ENCODE measurements around the gene VIPR2.
"Not testable (repeated sequence)": the region's sequence is repeated elsewhere in the genome, so short reads cannot be mapped to it uniquely, and the experiment has no call there.

The VIPR2 gene

DNA sequence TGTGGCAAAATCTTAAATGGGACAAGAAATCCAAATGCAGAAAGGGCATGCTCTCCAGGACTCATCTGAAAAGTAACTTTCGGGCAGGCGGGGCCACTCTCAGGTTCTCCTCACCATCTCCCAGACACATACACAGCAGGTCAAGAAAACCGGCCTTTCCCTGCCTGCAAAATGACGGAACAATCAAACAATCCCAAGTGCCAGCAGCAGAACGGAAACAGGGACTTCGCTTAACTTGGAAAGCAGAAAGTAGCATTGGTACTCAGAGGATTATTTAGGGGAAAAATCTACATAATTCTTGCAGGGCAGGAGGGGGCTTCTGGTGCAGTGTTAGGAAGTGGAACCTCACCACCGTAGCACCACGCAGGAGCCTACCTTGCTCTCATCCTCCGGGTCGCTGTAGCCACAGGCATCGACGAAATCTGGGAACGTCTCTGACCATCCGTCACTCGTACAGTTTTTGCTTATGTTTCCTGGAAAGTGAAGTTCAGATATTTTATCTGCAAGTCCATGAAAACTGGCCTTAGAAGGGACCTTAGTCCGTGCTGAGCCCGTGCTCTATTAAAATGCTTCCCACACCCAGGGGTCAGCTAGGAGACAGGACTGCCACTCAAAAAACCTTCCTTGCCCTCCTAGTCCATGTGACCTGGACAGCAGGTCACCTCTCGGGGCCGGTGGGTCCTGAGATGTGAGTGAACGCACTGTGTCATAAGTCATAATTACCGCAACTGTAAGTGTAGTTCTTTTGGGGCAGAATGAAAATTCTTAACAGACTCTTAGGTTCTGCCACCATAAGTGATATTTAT is 41.1 kb downstream of the VIPR2 start:
- Histone ChIP-seq H3K27me3 (ENCODE audit: control insufficient read depth, insufficient read depth, low read length) (peaks cover 3% of the 10 kb centered on the region), H3K4me3 (ENCODE audit: low read length) (no peak overlapping the region)

DNA sequence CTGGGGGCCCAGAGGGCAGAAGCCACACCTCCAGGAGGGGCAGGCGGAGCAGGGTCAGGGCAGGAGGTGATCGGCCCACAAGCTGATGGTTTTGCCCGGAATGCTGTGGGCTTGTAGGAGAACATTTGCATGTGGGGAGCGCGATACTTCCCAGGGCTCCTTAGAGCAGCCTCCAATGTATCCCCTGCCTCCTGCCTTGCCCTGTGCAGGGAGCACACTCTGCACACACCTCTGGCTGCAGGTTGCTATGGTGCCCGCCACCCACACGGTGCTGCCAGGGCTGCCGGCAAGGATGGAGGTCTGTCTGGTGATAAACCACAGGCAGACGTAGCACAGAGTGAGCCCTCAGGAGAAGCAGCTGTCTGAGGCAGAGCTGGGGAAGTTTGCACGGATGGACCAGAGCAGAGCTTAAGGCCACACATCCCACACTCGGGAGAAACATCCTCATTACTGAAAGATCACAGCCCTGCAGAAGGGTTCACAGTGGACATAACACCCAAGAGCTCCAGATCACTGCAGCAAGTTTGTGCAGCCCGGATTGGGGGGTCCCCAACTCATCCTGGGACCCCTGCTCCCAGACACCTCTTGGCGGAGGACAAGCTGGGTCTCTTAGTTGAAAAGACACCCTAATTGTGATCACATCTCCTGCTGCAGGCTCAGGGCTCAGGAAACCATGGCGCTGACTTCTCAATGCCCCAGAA is 41.8 kb downstream of the VIPR2 start:
- Histone ChIP-seq H3K9me3 (ENCODE audit: control insufficient read depth, low read length) (no peaks in the 10 kb centered on the region), H3K9ac (ENCODE audit: low read length) (no peak overlapping the region), H3K36me3 (ENCODE audit: control insufficient read depth, insufficient read depth, low read length) (no peaks in the 10 kb centered on the region), H3K27me3 (ENCODE audit: control insufficient read depth, insufficient read depth, low read length) (peaks cover 3% of the 10 kb centered on the region), H3K4me3 (ENCODE audit: low read length) (no peak overlapping the region), H3K4me1 (ENCODE audit: control insufficient read depth, insufficient read depth, low read length) (peaks cover 5% of the 10 kb centered on the region)

More for the DNA sequence above, 41.1 kb downstream of the VIPR2 start:
- no peak overlapping the region for H3K9ac ChIP-seq (ENCODE audit: low read length)
- H3K36me3 ChIP-seq (ENCODE audit: control insufficient read depth, insufficient read depth, low read length) = no peaks in the 10 kb centered on the region
- H3K9me3 ChIP-seq (ENCODE audit: control insufficient read depth, low read length) = no peaks in the 10 kb centered on the region
- peaks cover 2% of the 10 kb centered on the region for H3K4me1 ChIP-seq (ENCODE audit: control insufficient read depth, insufficient read depth, low read length)

DNA sequence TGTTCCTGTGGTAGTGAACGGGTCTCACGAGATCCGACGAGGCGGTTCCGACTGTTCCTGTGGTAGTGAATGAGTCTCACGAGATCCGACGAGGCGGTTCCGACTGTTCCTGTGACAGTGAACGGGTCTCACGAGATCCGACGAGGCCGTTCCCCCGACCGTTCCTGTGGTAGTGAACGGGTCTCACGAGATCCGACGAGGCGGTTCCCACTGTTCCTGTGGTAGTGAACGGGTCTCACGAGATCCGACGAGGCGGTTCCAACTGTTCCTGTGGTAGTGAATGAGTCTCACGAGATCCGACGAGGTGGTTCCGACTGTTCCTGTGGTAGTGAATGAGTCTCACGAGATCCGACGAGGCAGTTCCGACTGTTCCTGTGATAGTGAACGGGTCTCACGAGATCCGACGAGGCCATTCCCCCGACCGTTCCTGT is 43.0 kb downstream of the VIPR2 start:
- not testable (repeated sequence) for H3K4me3 ChIP-seq (ENCODE audit: low read length); H3K27me3 ChIP-seq (ENCODE audit: control insufficient read depth, insufficient read depth, low read length); H3K36me3 ChIP-seq (ENCODE audit: control insufficient read depth, insufficient read depth, low read length); H3K9me3 ChIP-seq (ENCODE audit: control insufficient read depth, low read length); H3K4me1 ChIP-seq (ENCODE audit: control insufficient read depth, insufficient read depth, low read length); H3K9ac ChIP-seq (ENCODE audit: low read length)

DNA sequence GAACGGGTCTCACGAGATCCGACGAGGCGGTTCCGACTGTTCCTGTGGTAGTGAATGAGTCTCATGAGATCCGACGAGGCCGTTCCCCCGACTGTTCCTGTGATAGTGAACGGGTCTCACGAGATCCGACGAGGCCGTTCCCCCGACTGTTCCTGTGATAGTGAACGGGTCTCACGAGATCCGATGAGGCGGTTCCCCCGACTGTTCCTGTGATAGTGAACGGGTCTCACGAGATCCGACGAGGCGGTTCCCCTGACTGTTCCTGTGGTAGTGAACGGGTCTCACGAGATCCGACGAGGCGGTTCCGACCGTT is 43.6 kb downstream of the VIPR2 start:
- not testable (repeated sequence) for H3K9ac ChIP-seq (ENCODE audit: low read length); H3K4me1 ChIP-seq (ENCODE audit: control insufficient read depth, insufficient read depth, low read length); H3K27me3 ChIP-seq (ENCODE audit: control insufficient read depth, insufficient read depth, low read length); H3K36me3 ChIP-seq (ENCODE audit: control insufficient read depth, insufficient read depth, low read length); H3K9me3 ChIP-seq (ENCODE audit: control insufficient read depth, low read length); H3K4me3 ChIP-seq (ENCODE audit: low read length)

DNA sequence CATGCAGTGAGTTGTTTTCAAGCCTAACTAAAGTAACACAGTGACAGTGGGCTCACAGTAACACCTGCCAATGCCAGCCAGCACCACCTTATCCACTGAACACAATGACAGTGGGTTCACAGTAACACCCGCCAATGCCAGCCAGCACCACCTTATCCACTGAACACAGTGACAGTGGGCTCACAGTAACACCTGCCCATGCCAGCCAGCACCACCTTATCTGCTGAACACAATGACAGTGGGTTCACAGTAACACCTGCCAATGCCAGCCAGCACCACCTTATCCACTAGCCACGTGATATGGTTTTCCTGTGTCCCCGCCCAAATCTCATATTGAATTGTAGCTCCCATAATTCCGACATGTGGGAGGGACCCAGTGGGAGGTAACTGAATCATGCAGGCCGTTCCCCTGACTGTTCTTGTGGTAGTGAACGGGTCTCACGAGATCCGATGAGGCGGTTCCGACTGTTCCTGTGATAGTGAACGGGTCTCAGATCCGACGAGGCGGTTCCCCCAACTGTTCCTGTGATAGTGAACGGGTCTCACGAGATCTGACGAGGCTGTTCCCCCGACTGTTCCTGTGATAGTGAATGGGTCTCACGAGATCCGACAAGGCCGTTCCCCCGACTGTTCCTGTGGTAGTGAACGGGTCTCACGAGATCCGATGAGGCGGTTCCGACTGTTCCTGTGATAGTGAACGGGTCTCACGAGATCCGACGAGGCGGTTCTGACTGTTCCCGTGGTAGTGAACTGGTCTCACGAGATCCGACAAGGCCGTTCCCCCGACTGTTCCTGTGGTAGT is 44.2 kb downstream of the VIPR2 start:
- not testable (repeated sequence) for H3K4me1 ChIP-seq (ENCODE audit: control insufficient read depth, insufficient read depth, low read length); H3K9ac ChIP-seq (ENCODE audit: low read length); H3K9me3 ChIP-seq (ENCODE audit: control insufficient read depth, low read length); H3K4me3 ChIP-seq (ENCODE audit: low read length); H3K27me3 ChIP-seq (ENCODE audit: control insufficient read depth, insufficient read depth, low read length); H3K36me3 ChIP-seq (ENCODE audit: control insufficient read depth, insufficient read depth, low read length)

DNA sequence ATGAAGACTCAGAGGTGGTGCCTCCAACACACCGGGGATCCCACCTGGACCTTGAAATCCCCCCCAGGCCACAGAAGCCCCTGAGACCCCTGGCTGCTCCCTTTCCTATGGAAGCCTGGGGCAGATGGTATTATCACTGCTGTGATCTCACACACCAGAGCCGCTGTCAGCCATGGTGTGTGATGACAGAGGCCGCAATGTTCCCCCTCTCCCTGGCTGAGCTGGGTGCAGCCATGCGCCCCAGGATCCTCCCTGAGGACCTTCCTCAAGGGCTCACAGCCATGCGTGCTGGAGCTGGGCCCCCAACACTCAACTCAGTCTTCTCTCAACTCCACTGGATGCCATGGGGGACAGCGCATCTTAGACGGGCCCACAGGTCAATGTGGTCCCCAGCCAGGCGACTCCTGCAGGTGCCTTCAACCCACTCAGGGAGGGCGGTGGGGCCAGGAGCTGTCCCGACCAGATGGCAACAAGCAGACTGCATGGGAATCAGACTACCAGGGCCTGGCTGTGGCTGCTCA is 44.9 kb downstream of the VIPR2 start:
- Histone ChIP-seq H3K9ac (ENCODE audit: low read length) (no peak overlapping the region), H3K27me3 (ENCODE audit: control insufficient read depth, insufficient read depth, low read length) (no peaks in the 10 kb centered on the region), H3K4me1 (ENCODE audit: control insufficient read depth, insufficient read depth, low read length) (peaks cover 5% of the 10 kb centered on the region), H3K36me3 (ENCODE audit: control insufficient read depth, insufficient read depth, low read length) (no peaks in the 10 kb centered on the region), H3K9me3 (ENCODE audit: control insufficient read depth, low read length) (no peaks in the 10 kb centered on the region), H3K4me3 (ENCODE audit: low read length) (no peak overlapping the region)

DNA sequence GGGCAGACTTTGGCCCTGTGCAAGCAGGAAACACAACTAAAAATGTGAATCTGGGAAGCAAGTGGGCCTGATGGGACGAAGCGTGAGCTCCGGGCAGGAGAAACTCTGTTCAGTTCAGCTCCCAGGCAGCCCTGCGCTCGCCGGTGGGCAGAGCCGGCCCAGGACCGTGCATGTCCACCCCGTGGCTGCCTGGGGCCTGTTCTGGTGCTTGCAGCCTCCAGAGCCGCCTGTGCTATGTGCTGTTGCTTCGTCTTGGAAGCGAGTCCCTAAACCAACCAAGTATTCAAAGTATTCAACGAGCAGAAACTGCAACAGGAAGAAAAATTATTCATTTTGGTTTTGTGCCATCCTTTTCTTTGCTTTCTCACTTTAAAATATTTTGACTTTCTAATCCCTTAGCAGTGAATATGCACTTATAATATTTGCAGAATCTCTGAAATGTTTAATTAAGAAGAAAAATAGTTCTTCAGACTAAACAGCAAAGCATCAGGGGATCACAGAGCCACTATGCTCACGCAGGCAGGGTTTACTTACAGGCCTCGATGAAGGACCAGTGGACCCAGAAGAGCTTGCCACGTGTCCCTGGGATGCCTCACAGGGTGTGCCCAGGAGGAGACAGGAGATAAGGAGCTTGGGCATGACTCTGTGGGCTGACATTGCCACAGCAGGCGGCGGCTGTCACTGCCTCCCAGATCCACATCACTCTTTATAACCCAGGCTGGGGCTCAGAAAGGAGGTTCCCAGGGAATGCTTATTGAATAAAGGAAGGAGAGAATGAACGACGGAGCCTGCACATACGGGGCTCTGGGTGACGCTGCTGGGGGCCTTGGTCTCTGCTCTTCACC is 45.6 kb downstream of the VIPR2 start:
- Histone ChIP-seq H3K4me1 (ENCODE audit: control insufficient read depth, insufficient read depth, low read length) (peaks cover 5% of the 10 kb centered on the region), H3K27me3 (ENCODE audit: control insufficient read depth, insufficient read depth, low read length) (no peaks in the 10 kb centered on the region), H3K4me3 (ENCODE audit: low read length) (no peak overlapping the region), H3K9me3 (ENCODE audit: control insufficient read depth, low read length) (no peaks in the 10 kb centered on the region), H3K36me3 (ENCODE audit: control insufficient read depth, insufficient read depth, low read length) (no peaks in the 10 kb centered on the region), H3K9ac (ENCODE audit: low read length) (no peak overlapping the region)

DNA sequence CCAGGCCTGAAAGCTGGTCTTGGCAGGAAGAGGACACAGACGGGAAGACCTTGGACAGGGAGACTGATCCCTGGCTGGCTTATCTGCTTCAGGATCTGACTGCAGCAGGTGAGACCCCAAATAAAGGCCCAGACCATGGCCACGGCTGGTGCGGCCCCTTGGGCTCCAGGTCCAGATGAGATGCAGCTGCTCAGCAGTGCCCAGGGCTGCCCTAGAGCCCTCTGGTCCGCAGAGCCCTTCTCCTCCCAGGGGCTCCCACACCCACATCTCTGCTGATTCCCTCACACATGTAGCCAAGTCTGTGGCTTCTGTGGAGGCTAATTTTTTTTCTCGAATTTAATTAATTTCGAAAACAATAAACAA is 46.3 kb downstream of the VIPR2 start:
- peaks cover 5% of the 10 kb centered on the region for H3K4me1 ChIP-seq (ENCODE audit: control insufficient read depth, insufficient read depth, low read length)

DNA sequence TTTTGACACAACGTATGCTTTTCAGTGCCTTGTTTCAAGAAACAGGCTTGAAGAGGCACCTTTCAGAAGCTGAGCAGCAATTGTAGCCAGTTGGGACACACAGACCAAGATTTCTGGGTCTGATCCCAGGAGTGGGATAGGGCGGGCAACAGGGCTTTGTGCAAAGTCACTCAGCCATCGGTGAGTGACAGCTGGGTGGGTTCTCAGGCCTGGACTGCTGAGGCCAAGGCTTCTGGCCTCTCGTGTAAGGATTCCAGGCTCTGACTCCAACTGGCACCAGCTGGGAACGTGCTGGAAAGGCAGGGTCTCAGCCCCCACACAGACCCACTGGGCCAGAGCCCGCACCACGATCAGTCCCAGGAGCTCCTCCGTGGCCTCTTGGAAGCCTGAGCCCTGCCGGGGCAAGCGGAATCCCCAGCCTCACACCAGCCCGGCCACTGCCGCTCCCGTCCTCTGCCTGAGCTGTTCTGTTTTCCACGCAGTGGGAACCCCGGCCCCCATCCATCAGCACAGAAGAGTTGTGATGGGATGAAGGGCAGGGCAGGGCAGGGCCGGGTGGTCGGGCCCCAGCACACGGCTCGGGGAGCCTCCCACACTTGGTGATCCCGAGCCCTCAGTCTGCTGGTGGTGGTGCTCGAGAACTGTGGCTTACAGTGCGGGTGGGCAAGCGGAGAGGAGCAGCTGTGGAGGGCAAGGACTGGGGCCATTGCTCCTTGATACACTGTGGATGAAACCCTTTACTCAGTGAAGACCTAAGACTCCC is 46.8 kb downstream of the VIPR2 start:
- peaks cover 5% of the 10 kb centered on the region for H3K4me1 ChIP-seq (ENCODE audit: control insufficient read depth, insufficient read depth, low read length)

More for the DNA sequence above, 46.3 kb downstream of the VIPR2 start:
- Histone ChIP-seq H3K27me3 (ENCODE audit: control insufficient read depth, insufficient read depth, low read length) (no peaks in the 10 kb centered on the region), H3K4me3 (ENCODE audit: low read length) (no peak overlapping the region), H3K9ac (ENCODE audit: low read length) (no peak overlapping the region), H3K36me3 (ENCODE audit: control insufficient read depth, insufficient read depth, low read length) (no peaks in the 10 kb centered on the region), H3K9me3 (ENCODE audit: control insufficient read depth, low read length) (no peaks in the 10 kb centered on the region)

DNA sequence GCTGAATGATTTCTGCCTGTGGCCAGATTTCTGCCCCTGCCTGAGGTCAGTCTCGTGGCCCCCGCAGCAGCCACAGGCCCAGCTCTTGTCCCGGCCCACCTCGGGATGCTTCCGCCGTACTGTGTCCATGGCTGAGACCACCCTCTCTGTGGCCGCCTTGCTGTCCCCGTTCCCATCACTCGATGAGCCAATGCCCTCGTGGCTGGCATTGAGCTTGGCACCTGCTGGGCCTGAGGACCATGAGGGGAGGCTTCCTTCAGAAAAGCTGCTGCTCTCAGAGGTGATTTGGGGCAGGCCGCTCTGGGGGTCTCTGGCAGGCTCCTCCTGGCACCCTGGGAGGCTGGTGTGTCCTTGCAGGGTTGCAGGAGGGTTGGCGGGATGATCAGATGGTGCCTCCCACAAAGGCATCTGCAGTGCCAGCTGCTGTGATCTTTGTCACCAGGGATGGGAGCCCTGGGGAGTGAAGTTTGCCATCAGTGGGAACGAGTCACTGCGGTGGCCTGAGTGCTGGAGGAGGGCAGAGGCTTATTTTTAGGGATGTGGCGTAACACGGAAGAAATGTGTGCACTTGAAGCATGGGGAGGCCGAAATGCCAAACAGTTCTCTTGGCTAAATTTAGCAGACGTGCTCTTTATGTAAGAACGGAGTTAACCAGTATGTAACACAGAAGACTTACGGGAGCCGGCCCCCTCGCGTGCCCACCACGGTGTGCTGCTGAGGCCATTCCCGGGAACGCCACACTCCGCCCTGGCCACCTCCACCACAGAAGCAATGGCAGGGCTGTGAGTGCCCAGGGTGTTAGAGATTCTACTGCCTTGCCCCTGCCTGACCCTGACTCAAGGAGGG is 47.7 kb downstream of the VIPR2 start:
- no peak overlapping the region for H3K9ac ChIP-seq (ENCODE audit: low read length)
- peaks cover 5% of the 10 kb centered on the region for H3K4me1 ChIP-seq (ENCODE audit: control insufficient read depth, insufficient read depth, low read length)
- H3K4me3 ChIP-seq (ENCODE audit: low read length) = no peak overlapping the region
- no peaks in the 10 kb centered on the region for H3K9me3 ChIP-seq (ENCODE audit: control insufficient read depth, low read length)
- H3K36me3 ChIP-seq (ENCODE audit: control insufficient read depth, insufficient read depth, low read length) = no peaks in the 10 kb centered on the region
- no peaks in the 10 kb centered on the region for H3K27me3 ChIP-seq (ENCODE audit: control insufficient read depth, insufficient read depth, low read length)

More for the DNA sequence above, 46.8 kb downstream of the VIPR2 start:
- no peak overlapping the region for H3K4me3 ChIP-seq (ENCODE audit: low read length)
- no peaks in the 10 kb centered on the region for H3K36me3 ChIP-seq (ENCODE audit: control insufficient read depth, insufficient read depth, low read length)
- H3K9ac ChIP-seq (ENCODE audit: low read length) = no peak overlapping the region
- H3K9me3 ChIP-seq (ENCODE audit: control insufficient read depth, low read length) = no peaks in the 10 kb centered on the region
- H3K27me3 ChIP-seq (ENCODE audit: control insufficient read depth, insufficient read depth, low read length) = no peaks in the 10 kb centered on the region

Data from mucosa of stomach (tissue), 1 donor.